SJCRH30 (cell line): ENCODE data around the gene ATP13A1. TPM values are rescaled to one million over a fixed set of nuclear protein-coding genes. Genes with fewer than 3 reads are reported as not detected.
"Not testable (repeated sequence)": the region's sequence is repeated elsewhere in the genome, so short reads cannot be mapped to it uniquely, and the experiment has no call there.

Experiments used
- DNase-seq, 2 experiments: peaks; one replicate each; pipeline ENCODE4 v3.0.0-alpha.2; 2015 to 2020
- H3K27ac ChIP-seq: fragments of 250-450 bp; sonication (Bioruptor Pico); 2 replicates; pipeline ENCODE4 v1.5.1; 2020; ENCODE audit warnings: mild to moderate bottlenecking, moderate library complexity
- H3K27me3 ChIP-seq: fragments of 250-450 bp; sonication (Bioruptor Pico); 2 replicates; pipeline ENCODE4 v1.5.1; 2020; ENCODE audit warnings: mild to moderate bottlenecking, moderate library complexity
- H3K36me3 ChIP-seq: fragments of 250-450 bp; sonication (Bioruptor Pico); 2 replicates; pipeline ENCODE4 v1.5.1; 2020; ENCODE audit warnings: mild to moderate bottlenecking, moderate library complexity
- H3K4me1 ChIP-seq: fragments of 250-450 bp; sonication (Bioruptor Pico); 2 replicates; pipeline ENCODE4 v1.5.1; 2020; ENCODE audit warnings: mild to moderate bottlenecking, moderate library complexity
- H3K4me3 ChIP-seq: fragments of 250-450 bp; sonication (Bioruptor Pico); 2 replicates; pipeline ENCODE4 v1.5.1; 2020; ENCODE audit warnings: mild to moderate bottlenecking, moderate library complexity
- H3K9me3 ChIP-seq: fragments of 250-450 bp; sonication (Bioruptor Pico); replicated peaks from 2 replicates; pipeline ENCODE4 v1.5.1; 2020; ENCODE audit warnings: mild to moderate bottlenecking, moderate library complexity
- total RNA-seq: library from RNA; depleted of rRNA; stranded (reverse); fragments of >200 nt; shearing (Covaris generic); gene quantifications from 2 replicates; pipeline ENCODE4 v1.2.3, GENCODE V29; 2014; rRNA removed

ATP13A1 gene
- total RNA-seq, 1 experiment from 2014 or later, result 28.8 TPM

DNA sequence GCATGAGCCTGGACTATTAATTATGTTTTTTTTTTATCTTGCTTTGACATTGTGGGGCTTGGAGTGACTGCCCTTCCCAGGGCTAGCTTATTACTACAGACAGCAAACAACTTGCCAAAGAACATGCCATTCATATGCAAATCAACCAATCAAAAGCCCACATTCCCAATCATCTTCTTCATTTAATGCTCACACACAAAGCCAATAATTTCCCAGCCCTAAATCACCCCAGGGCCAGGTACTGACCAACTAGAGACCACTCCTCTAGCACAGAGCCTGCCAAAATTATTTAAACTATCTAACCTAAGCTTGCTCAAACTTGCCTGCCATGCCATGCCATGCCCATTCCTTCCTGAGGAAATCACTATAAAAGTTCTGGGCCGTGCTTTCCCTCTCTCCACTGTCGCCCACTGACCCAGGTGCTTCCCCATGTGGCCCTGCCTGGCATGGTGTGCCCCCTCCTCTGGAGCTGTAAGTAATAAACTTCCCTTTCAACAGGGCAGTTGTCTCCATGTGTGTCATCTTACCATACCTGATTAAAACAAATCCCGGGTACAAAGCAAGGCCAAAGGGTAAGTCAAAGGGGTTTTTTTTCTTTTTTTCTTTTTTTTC lies 60.7 kb downstream of the ATP13A1 start:
- DNase-seq, result no peak
- peaks cover 5% of the 10 kb centered on the region; the same call in 1 of the 2 replicates for H3K4me1 ChIP-seq
- no peaks in the 10 kb centered on the region for H3K27me3 ChIP-seq
- H3K4me3 ChIP-seq, result no peak overlapping the region
- no peak overlapping the region for H3K27ac ChIP-seq
- H3K9me3 ChIP-seq, result no peaks in the 10 kb centered on the region
- H3K36me3 ChIP-seq, result no peaks in the 10 kb centered on the region

DNA sequence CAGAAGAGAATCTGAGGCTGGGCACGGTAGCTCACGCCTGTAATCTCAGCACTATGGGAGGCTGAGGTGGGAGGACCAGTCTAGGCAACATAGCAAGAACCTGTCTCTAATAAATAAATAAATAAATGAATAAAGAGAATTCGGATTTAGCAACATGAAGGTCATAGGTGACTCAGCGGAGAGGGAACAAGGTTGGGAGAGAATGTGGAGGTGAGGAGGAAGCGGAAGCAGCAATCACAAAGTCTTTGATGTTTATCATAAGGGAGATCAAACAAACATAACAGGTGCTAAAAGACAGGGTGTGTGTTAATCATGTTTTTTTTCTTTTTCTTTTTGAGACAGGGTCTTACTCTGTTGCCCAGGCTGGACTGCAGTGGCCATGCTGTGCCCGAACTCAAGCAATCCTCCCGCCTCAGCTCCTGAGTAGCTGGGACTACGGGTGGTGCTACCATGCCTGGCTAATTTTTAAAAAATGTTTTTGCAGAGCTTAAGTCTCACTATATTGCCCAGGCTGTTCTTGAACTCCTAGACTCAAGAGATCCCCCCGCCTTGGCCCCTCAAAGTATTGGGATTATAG lies 61.3 kb downstream of the ATP13A1 start:
- DNase-seq, result no peak
- Histone ChIP-seq H3K27me3 (no peaks in the 10 kb centered on the region), H3K9me3 (no peaks in the 10 kb centered on the region), H3K4me1 (peaks cover 5% of the 10 kb centered on the region; the same call in 1 of the 2 replicates), H3K4me3 (no peak overlapping the region), H3K27ac (no peak overlapping the region), H3K36me3 (no peaks in the 10 kb centered on the region)

DNA sequence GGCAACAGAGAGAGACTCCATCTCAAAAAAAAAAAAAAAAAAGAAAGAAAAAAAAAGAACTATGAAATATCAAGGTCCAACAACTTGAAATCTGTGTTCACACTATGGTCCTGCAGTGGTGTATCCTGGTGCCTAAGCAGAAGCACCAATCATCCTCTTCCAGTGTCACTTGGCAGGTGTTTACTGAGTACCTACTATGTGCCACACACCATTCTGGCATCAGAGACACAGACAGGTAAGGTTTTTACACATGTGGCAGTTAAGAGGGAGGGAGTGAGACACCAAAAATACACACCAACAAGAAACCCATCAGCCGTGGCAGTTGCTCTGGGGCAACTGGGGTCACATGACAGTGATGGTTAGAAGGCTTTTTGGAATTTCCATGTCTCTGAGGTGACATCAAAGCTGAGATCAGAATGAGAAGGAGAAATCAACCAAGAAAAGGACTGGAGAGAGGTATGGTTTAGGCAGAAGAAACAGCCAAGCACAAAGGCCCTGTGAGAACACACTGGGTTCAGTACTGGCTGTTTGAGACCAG lies 62.6 kb downstream of the ATP13A1 start:
- Histone ChIP-seq H3K4me3 (no peak overlapping the region), H3K27me3 (no peaks in the 10 kb centered on the region), H3K9me3 (no peaks in the 10 kb centered on the region), H3K4me1 (peaks cover under 1% of the 10 kb centered on the region; the same call in 1 of the 2 replicates), H3K27ac (no peak overlapping the region), H3K36me3 (no peaks in the 10 kb centered on the region)
- no peak for DNase-seq

DNA sequence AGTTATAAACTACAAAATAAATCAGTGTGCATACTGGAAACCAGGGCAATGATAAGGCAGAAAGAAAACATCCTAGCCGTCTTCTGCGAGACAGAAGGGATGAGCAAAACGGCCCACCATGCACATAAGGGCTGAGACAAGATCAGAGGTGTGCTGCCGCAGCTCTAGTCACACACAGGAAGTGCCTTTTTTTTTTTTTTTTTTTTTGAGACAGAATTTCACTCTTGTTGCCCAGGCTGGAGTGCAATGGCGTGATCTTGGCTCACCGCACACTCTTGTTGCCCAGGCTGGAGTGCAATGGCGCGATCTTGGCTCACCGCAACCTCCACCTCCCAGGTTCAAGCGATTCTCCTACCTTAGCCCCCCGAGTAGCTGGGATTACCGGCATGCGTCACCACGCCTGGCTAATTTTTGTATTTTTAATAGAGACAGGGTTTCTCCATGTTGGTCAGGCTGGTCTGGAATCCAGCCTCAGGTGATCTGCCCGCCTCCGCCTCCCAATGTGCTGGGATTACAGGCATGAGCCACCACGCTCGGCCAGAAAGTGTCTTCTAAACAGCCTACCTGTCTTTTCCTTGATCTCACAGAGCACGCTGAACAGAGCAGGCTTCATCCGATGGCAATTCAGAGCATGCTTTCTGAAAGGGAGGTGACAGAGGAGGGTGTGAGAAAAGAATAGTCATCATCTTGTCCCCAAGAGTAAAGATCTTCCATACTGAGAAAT lies 64.6 kb downstream of the ATP13A1 start:
- H3K4me3 ChIP-seq, H3K27me3 ChIP-seq, H3K4me1 ChIP-seq, DNase-seq, H3K36me3 ChIP-seq, H3K9me3 ChIP-seq, H3K27ac ChIP-seq: not testable (repeated sequence)

DNA sequence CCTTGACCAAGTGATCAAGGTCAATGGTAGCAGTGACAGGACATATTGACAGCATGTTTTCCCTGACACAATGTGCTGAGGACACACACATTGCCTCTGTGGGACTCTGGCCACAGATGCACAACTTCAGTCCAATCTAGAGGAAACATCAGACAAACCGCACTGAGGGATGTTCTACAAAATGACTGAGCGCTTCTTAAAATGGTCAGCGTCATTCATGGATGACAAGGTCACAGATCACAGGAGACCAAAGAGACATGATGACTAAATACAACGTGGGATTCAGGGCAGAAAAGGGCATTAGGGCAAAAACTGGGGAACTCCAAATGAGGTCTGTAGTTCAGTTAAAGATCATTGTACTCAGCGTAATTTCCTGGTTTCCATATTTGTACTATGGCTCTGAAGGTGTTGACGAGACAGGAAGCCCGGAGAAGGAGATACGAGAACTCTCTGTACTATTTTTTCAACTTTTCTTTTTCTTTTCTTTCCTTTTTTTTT lies 65.6 kb downstream of the ATP13A1 start:
- no peak overlapping the region for H3K27ac ChIP-seq
- no peaks in the 10 kb centered on the region for H3K27me3 ChIP-seq
- no peaks in the 10 kb centered on the region for H3K9me3 ChIP-seq
- H3K4me1 ChIP-seq, result no peaks in the 10 kb centered on the region
- DNase-seq, result no peak
- H3K4me3 ChIP-seq, result no peak overlapping the region
- H3K36me3 ChIP-seq, result no peaks in the 10 kb centered on the region

Other genes with a start within 250 kb of the ATP13A1 start
- gene TSSK6, start 148.1 kb downstream of the ATP13A1 start, total RNA-seq, result 1.7 and 1.8 TPM in 2 replicates
- gene NDUFA13, start 147.5 kb downstream of the ATP13A1 start, total RNA-seq, result 158 and 210 TPM in 2 replicates
- 1.0 and 1.9 TPM in 2 replicates for gene YJEFN3, start 134.8 kb downstream of the ATP13A1 start, total RNA-seq
- 0.94 and 1.1 TPM in 2 replicates for gene CILP2, start 125.4 kb downstream of the ATP13A1 start, total RNA-seq
- 3.6 and 3.7 TPM in 2 replicates for gene PBX4, start 45.0 kb downstream of the ATP13A1 start, total RNA-seq
- gene LPAR2, start 35.5 kb downstream of the ATP13A1 start, total RNA-seq, result 1.5 and 1.9 TPM in 2 replicates
- gene GMIP, start 20.0 kb downstream of the ATP13A1 start, total RNA-seq, result 3.2 and 4.6 TPM in 2 replicates
- 17.9 and 19.5 TPM in 2 replicates for gene ZNF101, start 5.2 kb upstream of the ATP13A1 start, total RNA-seq
- gene ZNF14, start 69.4 kb upstream of the ATP13A1 start, total RNA-seq, result 7.8 and 7.9 TPM in 2 replicates
- 23.6 and 31.6 TPM in 2 replicates for gene ZNF506, start 158.1 kb upstream of the ATP13A1 start, total RNA-seq
- gene ZNF253, start 202.2 kb upstream of the ATP13A1 start, total RNA-seq, result 24.7 and 27.9 TPM in 2 replicates
- gene ZNF93, start 237.3 kb upstream of the ATP13A1 start, total RNA-seq, result 32.4 and 34.8 TPM in 2 replicates